HG02852 (cell line): ENCODE results near the gene GNAQ.

Experiments used
- ATAC-seq: cut with Tn5 transposase; IDR thresholded peaks from one replicate; pipeline ENCODE4 v1.9.1; 2021; ENCODE audit warnings: mild to moderate bottlenecking, moderate library complexity; ENCODE audit not compliant: unreplicated experiment

GNAQ gene

DNA sequence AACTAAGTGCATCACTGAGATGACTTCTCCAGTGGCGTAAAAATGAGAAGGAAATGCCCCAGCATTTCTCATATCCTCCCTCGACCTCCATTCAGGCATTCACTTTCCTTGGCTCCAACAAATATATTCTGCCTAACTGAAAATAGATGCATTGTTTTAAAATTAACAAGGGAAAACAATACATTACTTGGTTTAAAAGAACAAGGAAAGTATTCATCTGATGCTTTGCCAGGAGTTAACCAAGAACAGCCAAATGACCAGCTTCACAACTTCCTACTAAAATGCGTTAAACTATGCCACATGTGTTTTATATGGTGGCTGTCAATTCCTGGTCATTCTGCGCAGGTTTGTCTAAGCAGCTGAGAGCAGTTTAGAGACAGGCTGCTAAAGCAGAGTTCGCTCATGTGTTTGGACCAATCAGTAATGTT is 121.4 kb downstream of the GNAQ start:
- ATAC-seq = no peak

DNA sequence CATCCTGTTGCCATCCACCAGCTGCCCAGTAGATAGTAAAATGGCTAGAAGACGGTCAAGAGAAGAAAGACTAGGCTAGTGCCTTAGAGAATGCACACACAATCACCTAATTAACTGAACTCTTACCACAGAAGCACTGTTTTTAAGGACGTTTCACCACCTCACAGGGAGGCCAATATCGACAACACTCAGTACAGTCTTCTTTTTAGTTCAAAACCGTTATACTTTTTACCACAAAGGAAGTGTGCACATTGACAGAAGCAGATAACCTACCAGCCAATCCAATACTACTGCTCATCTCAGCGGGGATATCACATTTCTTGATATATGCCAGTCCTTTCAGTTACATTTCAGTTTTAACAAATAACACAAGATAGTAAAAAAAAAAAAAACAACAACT is 122.3 kb downstream of the GNAQ start:
- ATAC-seq = no peak

DNA sequence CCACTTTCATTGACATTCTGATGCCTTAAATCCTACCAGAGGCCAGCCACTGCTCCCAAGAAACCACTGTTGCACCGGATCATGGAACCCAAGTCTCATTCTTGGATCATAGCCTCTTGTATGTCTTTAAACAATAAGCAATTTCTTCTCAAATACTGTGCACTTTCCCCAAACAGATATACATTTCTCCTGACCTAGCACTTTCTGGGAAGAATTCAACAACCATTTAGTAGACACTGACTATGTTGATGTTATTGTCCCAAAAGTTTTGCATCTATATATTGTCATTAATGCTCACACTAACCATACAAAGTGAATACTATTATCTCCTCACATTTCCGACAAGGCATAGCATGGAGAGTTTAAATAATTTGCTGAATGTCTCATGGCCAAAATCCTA is 123.3 kb downstream of the GNAQ start:
- no peak for ATAC-seq

DNA sequence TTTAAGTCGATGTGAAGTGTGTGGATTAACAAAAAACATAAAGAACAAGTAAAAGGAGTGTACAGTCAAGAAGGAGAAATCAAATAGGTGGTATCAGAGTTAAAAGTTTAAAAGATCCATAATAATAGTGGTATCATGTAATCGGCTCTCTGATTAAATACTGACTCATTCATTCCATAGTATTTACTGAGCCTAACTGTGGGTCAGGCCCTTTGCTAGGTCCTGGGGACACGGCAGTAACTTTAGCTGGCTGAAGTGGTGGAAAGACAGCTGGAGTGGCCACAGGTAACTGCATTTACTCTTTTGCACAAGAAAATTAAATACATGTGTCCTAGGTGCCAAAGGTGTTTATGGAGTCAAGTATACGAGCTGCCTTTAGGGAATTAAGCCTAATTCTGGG is 124.0 kb downstream of the GNAQ start:
- no peak for ATAC-seq

DNA sequence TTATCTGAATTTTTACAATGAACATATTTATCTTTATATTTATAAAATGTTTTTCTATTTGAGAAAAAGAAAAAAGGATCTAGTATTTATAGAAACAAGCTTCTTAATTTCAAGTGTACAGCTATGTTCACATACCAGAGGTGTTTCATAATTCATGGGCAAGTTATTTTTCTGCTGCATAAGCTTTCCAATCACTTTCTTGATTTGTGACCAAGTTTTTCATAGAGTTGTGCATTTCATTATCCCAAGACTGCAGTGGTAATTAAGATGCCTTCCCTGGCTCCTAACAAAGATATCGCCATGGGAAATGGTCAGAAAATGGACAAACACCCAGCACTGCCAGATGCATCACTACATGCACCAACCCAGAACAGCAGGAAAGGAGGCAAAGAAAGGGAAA is 124.6 kb downstream of the GNAQ start:
- no peak for ATAC-seq

DNA sequence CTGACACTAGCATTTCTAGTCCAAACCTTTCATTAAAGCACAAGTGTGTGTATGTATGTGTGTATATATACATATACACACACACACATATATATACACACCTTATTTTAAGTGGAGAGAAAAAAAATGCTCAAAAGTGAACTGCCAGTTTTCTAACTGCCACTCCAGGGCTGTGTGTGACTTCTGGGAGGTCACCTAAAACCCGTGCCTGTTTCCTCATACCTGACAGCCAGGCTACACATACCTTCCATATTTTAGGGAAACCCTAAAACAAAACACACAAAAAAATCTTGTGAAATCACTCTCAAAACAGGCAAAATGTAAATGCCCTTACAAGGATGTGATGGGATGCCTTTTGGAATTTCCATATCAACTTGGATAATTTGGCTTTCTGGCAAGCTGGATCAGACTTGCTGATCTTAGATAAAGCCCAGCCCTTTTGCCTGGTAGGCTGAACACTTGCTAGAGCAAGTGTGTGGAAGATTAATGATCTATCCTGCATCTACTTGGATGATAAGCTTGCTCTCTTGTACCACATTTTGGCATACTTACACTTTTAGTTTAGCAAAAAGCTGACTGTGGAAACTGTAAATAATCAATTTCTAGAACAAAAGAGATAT is 127.8 kb downstream of the GNAQ start:
- no peak for ATAC-seq

DNA sequence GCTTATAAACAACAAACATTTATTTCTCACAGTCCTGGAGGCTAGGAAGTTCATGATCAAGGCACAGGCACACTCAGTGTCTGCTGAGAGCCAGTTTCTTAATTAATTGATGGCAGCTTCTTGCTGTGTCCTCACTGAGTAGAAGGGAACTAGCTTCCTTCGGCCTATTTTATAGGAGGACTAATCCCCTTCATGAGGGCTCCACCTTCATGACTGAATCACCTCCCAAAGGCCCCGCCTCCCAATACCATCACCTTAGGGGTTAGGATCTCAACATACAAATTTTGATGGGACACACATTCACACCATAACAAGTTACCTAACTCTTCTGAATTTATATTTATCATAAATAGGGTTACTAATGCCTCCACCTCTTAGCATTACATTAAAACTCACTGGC is 129.8 kb downstream of the GNAQ start:
- no peak for ATAC-seq

DNA sequence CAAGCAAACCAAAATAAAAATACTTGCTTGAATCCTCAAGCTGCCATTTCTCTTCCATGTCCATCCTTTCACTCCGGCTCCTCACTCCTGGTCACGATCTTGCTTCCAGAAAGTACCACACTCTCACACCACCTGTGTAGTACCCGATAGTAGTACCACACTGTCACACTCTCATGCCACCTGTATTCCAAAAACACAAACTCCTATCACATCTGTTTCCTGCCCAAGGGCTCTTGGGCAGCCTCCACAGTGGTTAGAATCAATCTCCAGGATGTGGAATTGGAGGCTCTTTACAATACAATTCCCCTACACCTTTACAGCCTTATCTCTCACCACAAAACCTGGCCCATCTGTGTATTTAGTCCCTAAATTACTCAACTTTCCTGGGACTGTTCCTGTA is 130.6 kb downstream of the GNAQ start:
- ATAC-seq = no peak

DNA sequence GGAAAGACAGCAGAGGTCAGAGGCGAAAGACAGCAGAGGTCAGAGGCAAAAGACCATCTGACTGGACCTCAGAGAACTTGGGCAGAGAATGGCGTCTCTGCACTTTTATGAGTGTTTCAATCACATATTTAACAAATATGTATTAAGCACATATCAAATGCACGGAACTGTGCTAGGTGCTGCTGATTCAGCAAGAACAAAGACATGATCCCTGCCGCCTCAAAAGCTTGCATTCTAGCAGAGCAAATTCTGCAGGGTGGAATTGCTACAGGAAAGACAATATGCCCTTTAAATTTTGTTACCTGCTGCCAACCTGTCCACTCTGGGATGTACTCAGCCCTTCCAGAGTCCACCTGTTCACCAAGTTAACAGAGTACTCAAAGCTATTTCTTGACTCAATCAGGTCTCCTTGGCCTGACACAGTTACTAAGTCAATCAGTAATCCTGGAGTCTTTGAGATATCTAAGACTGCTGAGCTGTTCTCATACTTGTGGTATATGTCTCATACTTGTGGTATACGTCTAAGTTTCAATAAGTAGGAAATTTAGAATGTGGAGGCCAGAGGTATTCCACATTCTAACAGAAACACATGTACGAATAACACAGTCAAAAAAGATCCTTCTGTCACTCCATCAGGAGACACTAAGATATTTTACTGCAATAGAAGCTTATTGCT is 131.8 kb downstream of the GNAQ start:
- ATAC-seq = no peak

DNA sequence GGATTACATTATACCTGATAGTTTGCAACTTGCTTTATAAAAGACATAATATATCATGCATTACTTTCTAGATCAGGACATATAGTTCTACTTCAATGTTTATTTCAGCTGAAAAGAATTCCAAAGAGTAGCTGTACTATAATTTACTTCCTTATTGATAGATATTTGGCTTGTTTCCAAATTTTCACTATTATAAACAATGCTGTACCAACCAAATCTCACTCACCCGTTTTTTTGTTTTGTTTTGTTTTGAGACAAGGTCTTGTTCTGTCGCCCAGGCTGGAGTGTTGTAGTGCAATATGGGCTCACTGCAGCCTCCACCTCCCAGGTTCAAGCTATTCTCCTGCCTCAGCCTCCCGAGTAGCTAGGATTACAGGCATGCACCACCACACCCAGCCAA is 132.7 kb downstream of the GNAQ start:
- no peak for ATAC-seq

DNA sequence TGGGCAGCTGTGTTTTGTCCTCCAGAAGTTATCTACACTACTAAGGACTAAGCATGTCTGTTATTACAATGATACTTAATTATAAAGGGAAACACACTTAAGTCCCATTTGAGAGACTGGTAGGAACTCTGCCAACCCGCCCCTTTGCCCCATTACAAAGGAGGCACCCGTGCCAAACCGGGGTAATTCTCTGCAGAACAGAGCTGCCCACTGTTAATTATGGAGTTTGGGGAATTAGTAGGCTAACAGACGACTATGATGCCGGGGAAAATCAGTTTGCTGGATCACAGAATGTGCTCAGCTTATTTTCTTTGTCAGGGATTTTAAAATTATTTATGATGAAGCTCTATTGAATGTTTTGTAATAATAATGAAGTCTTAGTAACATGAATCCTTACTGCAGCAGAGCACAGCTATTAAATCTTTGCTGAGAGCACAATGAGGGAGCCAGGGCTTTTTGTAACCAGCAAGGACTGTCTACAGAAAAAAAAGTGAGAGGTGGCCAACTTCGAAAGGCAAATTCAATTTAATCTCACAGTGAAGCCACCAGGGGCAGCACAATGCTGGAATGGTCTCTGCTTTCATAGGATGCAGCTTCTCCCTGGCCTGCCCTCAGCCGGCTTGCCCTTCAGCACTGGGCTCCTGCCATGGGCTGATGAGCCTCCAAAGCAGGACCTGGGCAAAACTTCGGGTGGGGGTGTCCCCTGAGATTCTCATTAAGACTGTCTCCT is 134.5 kb downstream of the GNAQ start:
- no peak for ATAC-seq

DNA sequence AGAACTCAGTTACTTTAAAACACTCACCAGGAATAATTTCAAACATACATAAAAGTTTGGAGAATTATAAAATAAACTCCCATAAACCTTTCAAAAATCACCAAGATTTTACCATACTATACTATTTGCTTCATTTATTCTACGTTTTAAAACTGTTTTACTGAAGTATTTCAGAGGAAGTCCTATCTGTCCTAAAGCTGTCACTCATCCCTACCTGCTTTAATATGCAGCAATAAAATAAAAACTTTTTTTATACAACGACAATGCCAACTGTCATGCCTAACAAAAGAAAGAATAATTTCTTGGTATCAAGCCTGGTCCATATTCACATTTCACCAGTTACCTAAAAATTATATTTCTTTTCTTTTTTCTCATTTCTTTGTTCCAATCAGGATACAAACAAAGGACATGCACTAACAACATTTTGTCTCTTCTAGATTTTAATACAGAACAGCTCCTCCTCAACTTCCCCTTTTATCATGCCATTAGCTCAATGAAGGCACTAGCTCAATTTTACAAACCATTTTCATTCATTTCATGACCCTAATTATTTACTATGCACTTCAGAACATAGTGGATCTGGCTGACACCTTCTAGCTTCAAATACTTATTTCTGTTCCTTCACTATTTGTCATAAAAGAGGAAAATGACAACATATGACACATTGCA is 135.2 kb downstream of the GNAQ start:
- no peak for ATAC-seq

DNA sequence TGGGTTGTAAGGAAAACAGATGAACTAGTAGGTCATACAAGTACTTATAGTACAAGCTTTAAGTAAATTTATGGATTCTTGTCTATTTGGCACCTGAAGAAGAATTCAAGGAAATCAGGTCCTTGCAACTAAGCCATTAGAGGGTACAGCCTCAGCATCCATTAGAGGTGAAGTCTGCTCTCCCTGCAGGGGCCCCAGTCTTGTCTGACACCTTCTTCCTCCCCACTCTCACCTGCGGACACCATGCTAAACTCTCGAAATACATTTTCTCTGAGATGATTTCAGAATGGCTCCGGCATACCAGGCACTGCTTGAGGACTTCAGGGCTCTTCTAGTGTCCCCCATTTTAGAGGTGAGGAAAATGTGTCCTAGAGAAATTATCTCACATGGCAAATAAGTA is 137.9 kb downstream of the GNAQ start:
- ATAC-seq = no peak

DNA sequence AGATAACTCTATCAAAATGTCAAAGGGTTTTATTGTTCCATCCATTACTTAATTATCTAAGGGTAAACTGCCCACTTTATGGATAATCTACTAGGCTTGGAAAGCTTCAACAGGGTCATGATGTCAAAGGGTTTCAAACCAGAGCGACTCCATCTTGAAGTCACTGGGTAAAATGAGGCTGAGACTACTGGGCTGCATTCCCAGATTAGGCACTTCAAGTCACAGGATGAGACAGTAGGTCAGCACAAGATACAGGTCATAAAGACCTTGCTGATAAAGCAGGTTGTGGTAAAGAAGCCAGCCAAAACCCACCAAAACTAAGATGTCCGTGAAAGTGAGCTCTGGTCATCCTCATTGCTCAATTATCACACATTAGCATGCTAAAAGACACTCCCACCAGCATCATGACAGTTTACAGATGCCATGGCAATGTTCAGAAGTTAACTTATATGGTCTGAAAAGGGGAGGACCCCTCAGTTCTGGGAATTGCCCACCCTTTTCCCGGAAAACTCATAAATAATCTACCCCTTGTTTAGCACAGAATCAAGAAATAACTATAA is 138.6 kb downstream of the GNAQ start:
- ATAC-seq = no peak

DNA sequence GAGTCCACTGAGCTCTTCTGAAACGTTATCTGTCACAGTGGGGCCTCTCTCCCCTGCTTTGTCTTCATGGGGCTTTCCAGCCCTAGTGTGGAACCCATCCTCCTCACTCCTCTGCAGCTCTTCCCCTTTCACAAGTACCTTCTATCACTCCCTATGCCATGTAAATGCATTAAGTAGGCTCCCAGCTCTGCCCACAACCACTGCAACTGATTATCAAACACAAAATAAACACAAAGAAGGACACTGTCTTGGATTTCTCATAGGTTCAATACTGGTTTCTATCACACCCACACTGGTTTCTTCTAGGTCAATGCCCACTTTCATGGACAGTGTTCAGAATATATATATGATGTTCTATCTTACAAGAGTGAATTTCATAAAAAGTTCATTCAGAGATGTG is 139.4 kb downstream of the GNAQ start:
- ATAC-seq = peak; percentile 95

DNA sequence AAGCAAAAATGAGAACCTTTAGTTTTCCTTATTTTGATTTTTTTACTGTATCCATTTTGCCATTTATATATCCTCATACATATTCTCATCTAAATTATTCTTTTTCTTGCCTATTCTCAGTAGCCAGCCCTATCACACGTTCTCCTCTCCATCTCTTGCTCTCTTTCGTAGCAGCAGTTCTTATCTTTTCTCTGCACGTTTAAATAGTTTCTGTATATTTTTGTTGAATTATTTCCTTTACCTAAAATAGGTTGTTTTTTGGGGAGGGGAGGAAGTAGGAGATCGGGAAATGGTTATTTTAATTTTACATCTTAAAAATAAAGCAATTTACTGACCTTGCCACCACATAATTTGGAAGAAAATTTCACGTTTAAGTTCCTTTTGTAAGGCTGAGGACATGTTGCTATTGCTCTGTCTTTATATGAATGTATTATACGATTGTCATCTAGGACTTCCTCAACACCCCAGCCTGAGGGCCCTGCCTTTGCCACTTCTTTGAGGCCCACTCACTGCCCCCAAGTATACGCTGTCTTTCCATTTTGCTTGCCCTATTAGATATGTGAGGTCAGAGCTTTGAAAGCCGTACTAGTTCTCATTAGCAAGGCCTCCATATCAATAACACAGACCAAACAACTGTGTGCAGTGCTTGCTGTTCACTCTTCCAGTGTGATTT is 140.3 kb downstream of the GNAQ start:
- ATAC-seq = no peak

DNA sequence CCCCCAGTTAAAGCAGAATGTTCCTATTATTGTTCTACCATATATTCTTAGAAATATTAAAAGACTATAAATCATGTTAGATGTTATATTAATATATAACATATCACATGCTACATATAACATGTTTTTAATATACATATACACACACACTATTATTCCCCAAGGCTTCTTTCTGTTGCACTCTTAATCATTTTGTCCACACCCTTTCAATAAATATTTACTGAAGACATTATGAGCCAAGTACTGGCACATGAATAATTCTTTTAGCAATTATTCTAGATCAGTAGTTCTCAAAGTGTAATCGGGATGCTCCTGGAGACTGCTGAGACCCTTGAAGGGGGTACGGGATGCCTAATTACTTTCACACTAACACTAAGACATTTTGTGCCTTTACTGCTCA is 143.9 kb downstream of the GNAQ start:
- ATAC-seq = no peak

DNA sequence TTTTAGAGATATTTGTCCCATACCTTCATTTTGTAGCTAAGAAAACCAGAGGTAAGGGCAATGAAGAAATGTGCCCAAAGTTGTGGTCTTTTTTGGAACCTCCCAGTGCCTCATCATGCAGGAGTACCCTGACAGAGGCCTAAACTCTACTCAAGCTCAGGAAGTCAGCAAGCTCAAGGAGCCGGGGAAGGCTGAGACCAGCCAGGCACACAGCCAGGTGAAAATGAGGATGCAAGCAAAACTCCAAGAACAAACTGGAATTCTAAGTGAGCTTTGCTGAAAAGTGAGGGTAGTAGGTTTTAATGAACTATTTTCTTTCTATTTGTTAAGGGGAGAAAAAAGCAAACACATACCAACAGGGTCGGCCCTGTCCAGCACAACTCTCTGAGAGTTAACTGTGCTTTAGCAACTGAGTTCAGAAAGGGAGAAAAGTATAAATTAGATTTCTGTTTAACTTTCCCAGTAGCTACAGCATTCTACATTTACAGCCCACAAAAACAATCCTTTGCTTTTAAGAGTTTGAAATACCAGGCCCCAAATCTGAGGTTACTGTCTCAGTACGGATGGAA is 146.4 kb downstream of the GNAQ start:
- no peak for ATAC-seq

DNA sequence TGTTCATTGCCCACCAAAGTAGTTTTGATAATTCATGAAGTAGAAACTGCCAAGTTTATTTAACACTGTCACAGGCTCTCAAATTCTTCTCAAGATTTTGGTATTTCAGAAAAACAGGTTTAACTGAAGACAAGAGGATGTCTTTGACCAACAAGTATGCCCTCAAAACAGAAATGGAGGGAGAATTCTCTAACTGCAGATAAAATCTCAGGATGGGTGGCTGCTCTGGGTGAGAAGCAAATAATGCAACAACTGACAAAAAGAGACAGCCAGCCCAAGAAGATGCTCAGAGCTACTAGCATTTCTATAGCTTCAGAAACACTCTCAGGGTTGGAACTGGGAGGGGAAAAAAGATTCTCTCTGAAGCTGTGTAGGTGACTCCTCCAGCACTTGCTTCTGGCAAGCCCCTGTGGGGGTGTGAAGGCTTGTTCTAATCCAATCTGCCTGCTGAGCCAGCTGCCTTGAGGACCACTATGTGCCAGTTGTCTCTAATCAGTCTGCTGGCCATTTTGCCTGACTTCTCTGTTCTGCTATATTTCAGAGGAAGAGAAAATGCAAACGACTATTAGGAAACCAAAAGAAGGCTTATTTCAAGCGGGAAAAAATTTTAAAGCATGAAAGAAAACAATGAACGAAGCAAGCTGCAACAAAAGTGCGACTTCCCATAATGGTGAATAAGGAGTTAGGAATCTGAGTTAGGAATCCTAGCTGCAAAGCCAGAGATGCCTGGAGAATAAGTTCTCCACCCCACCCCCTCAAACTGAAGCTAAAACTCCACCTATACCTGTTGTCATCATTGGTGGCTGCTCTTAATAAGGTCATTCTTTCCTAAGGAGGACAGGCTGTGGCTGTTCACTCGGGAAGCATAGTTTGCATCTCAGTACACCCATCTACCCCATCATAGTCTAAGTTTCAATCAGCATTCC is 147.5 kb downstream of the GNAQ start:
- no peak for ATAC-seq

DNA sequence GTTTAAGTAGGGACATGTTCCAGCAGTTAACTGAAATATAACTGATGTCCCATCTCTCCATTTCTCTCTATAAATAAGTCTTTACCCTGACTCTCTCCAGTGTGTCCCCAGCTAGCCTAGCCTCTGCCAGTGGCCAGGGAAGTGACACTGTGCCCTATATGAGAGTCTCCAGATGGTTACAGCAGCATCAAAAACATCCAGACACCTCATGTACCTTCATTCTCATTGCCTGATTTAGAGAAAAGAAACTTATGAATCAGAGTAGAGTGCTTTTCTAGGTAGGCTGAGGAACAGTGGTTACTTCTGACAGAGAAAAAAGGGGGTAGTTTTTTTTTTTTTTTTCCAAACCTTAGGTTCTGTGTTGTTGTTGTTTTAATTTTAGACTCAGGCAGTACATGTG is 148.5 kb downstream of the GNAQ start:
- no peak for ATAC-seq
